Fibroblast of the conjunctiva (primary cell): ENCODE data around the gene GPT2.

Experiments used
- DNase-seq: peaks from one replicate; pipeline ENCODE4 v3.0.0-alpha.2; 2010; ENCODE audit warnings: low read depth

Gene GPT2

GRCh38 chr16:46883690-46884512 lies at the start of gene GPT2:
Gene GPT2 (plus strand): TSS chr16:46884362. CDS start chr16:46884716, 354 bp downstream.
- DNase-seq = peak; percentile 93

- DNase-seq = no peak
Measured at GRCh38 chr16:46836534-46837530, 47.3 kb upstream of the GPT2 start.

- no peak for DNase-seq
Measured at GRCh38 chr16:46839986-46840443, 44.1 kb upstream of the GPT2 start.

- DNase-seq = no peak
Measured at GRCh38 chr16:46842192-46842895, 41.8 kb upstream of the GPT2 start.

- DNase-seq = no peak
Measured at GRCh38 chr16:46843898-46844642, 40.1 kb upstream of the GPT2 start.

GRCh38 chr16:46844771-46845170 lies 39.4 kb upstream of the GPT2 start:
- DNase-seq = no peak

GRCh38 chr16:46845952-46846351 lies 38.2 kb upstream of the GPT2 start:
- no peak for DNase-seq

- DNase-seq = no peak
Measured at GRCh38 chr16:46848768-46849764, 35.1 kb upstream of the GPT2 start.

- DNase-seq = no peak
Measured at GRCh38 chr16:46850619-46851555, 33.3 kb upstream of the GPT2 start.

- no peak for DNase-seq
Measured at GRCh38 chr16:46852130-46852529, 32.0 kb upstream of the GPT2 start.

- DNase-seq = peak; percentile 46
Measured at GRCh38 chr16:46853713-46854443, 30.3 kb upstream of the GPT2 start.

GRCh38 chr16:46854846-46855245 lies 29.3 kb upstream of the GPT2 start:
- no peak for DNase-seq

- no peak for DNase-seq
Measured at GRCh38 chr16:46855389-46855788, 28.8 kb upstream of the GPT2 start.

- no peak for DNase-seq
Measured at GRCh38 chr16:46857368-46857945, 26.7 kb upstream of the GPT2 start.

- no peak for DNase-seq
Measured at GRCh38 chr16:46858151-46858550, 26.0 kb upstream of the GPT2 start.

- peak; percentile 38 for DNase-seq
Measured at GRCh38 chr16:46859719-46860152, 24.4 kb upstream of the GPT2 start.

GRCh38 chr16:46862555-46863447 lies 21.4 kb upstream of the GPT2 start:
- DNase-seq = no peak
